ENCODE measurements around the gene ACTR5. TPM values are rescaled to one million over a fixed set of nuclear protein-coding genes. Genes with fewer than 3 reads are reported as not detected.

Gene ACTR5
- total RNA-seq, 1 experiment from 2014 or later, result 20.0 TPM

GRCh38 chr20:38722683-38723016 lies 25.6 kb upstream of the ACTR5 start:
- intact Hi-C loops (cut with micrococcal nuclease; ENCODE audit: unreplicated experiment), result no loop called here
- BruUV-seq (replicated peaks), result no TSS peak
- Mint-ChIP-seq H3K9me3 (ENCODE audit: unreplicated experiment) (no peaks in the 10 kb centered on the region), H3K27ac (ENCODE audit: unreplicated experiment) (no peak overlapping the region), H3K36me3 (ENCODE audit: insufficient read depth, unreplicated experiment) (no peaks in the 10 kb centered on the region), H3K27me3 (ENCODE audit: insufficient read depth, unreplicated experiment) (peaks cover 53% of the 10 kb centered on the region), H3K4me1 (ENCODE audit: low read depth, unreplicated experiment) (no peaks in the 10 kb centered on the region), H3K4me3 (ENCODE audit: unreplicated experiment) (no peak overlapping the region)
- Histone ChIP-seq H3K36me3 (ENCODE audit: control insufficient read depth, insufficient read depth, low read length) (no peaks in the 10 kb centered on the region), H3K9me3 (no peaks in the 10 kb centered on the region), H3K27me3 (replicated peaks; ENCODE audit: control insufficient read depth, insufficient read depth, low read length) (peaks cover 9% of the 10 kb centered on the region), H3K4me1 (no peaks in the 10 kb centered on the region), H3K4me3 (ENCODE audit: low read depth, low read length) (no peak overlapping the region)
- CTCF ChIA-PET, result interaction anchor here (0.6 to 1.0 kb wide), 2 partner anchors 17 to 73 kb away, joined by 5 to 9 read pairs; no protein-coding TSS in a partner anchor
- TF ChIP-seq CTCF (IDR thresholded peaks at IDR 0.05; ENCODE audit: insufficient read depth in 1 of 2, low read depth in 1 of 2, low read length in 1 of 2, severe bottlenecking in 1 of 2, unreplicated experiment in 1 of 2), result no peak
- no peak for DNase-seq
- POLR2A ChIA-PET, result no interaction called here

GRCh38 chr20:38723017-38723847 lies 25.0 kb upstream of the ACTR5 start:
- POLR2A ChIA-PET, result no interaction called here
- no peak for DNase-seq
- H3K27me3 Mint-ChIP-seq (ENCODE audit: insufficient read depth, unreplicated experiment), result peaks cover 57% of the 10 kb centered on the region
- no peaks in the 10 kb centered on the region for H3K36me3 Mint-ChIP-seq (ENCODE audit: insufficient read depth, unreplicated experiment)
- CTCF ChIA-PET, result interaction anchor here (0.6 to 1.0 kb wide), 2 partner anchors 17 to 74 kb away, joined by 5 to 9 read pairs; no protein-coding TSS in a partner anchor
- H3K9me3 Mint-ChIP-seq (ENCODE audit: unreplicated experiment), result no peaks in the 10 kb centered on the region
- no peak overlapping the region for H3K27ac Mint-ChIP-seq (ENCODE audit: unreplicated experiment)
- no peak for TF ChIP-seq CTCF (IDR thresholded peaks at IDR 0.05; ENCODE audit: insufficient read depth in 1 of 2, low read depth in 1 of 2, low read length in 1 of 2, severe bottlenecking in 1 of 2, unreplicated experiment in 1 of 2)
- no peaks in the 10 kb centered on the region for H3K36me3 ChIP-seq (ENCODE audit: control insufficient read depth, insufficient read depth, low read length)
- no peaks in the 10 kb centered on the region for H3K9me3 ChIP-seq
- peaks cover 7% of the 10 kb centered on the region for H3K27me3 ChIP-seq (replicated peaks; ENCODE audit: control insufficient read depth, insufficient read depth, low read length)
- intact Hi-C loops (cut with micrococcal nuclease; ENCODE audit: unreplicated experiment), result no loop called here
- H3K4me1 ChIP-seq, result no peaks in the 10 kb centered on the region
- H3K4me3 Mint-ChIP-seq (ENCODE audit: unreplicated experiment), result no peak overlapping the region
- no peaks in the 10 kb centered on the region for H3K4me1 Mint-ChIP-seq (ENCODE audit: low read depth, unreplicated experiment)
- BruUV-seq (replicated peaks), result no TSS peak
- no peak overlapping the region for H3K4me3 ChIP-seq (ENCODE audit: low read depth, low read length)

- peaks cover 5% of the 10 kb centered on the region; the same call in 1 of the 2 replicates for H3K27me3 ChIP-seq (replicated peaks; ENCODE audit: control insufficient read depth, insufficient read depth, low read length)
- no peak within 1 kb of the TSS for H3K4me3 Mint-ChIP-seq (ENCODE audit: unreplicated experiment)
- no peak within 1 kb of the TSS for H3K27ac Mint-ChIP-seq (ENCODE audit: unreplicated experiment)
- ChIA-PET CTCF (no interaction called here), POLR2A (no interaction called here)
- no peak for DNase-seq
- BruUV-seq (replicated peaks), result no TSS peak
- no peaks in the 10 kb centered on the region; the same call in 1 of the 2 replicates for H3K4me1 ChIP-seq
- no peaks in the 10 kb centered on the region for H3K4me1 Mint-ChIP-seq (ENCODE audit: low read depth, unreplicated experiment)
- H3K9me3 ChIP-seq, result no peaks in the 10 kb centered on the region
- TF ChIP-seq CTCF (IDR thresholded peaks at IDR 0.05; ENCODE audit: insufficient read depth in 1 of 2, low read depth in 1 of 2, low read length in 1 of 2, severe bottlenecking in 1 of 2, unreplicated experiment in 1 of 2), result no peak
- peaks cover 59% of the 10 kb centered on the region for H3K27me3 Mint-ChIP-seq (ENCODE audit: insufficient read depth, unreplicated experiment)
- H3K36me3 ChIP-seq (ENCODE audit: control insufficient read depth, insufficient read depth, low read length), result no peaks in the 10 kb centered on the region
- no peak within 1 kb of the TSS for H3K4me3 ChIP-seq (ENCODE audit: low read depth, low read length)
- intact Hi-C loops (cut with micrococcal nuclease; ENCODE audit: unreplicated experiment), result no loop called here
- H3K36me3 Mint-ChIP-seq (ENCODE audit: insufficient read depth, unreplicated experiment), result no peaks in the 10 kb centered on the region
- no peaks in the 10 kb centered on the region for H3K9me3 Mint-ChIP-seq (ENCODE audit: unreplicated experiment)
Measured at GRCh38 chr20:38723848-38724625, 24.2 kb upstream of the ACTR5 start, which contains the start of gene SLC32A1. Gene SLC32A1, plus strand, starts transcription at chr20:38724486. Its CDS starts 239 bp downstream, at chr20:38724725.

Measured in Caco-2 (cell line).